Measurements from ENCODE around the gene CARTPT.

DNA sequence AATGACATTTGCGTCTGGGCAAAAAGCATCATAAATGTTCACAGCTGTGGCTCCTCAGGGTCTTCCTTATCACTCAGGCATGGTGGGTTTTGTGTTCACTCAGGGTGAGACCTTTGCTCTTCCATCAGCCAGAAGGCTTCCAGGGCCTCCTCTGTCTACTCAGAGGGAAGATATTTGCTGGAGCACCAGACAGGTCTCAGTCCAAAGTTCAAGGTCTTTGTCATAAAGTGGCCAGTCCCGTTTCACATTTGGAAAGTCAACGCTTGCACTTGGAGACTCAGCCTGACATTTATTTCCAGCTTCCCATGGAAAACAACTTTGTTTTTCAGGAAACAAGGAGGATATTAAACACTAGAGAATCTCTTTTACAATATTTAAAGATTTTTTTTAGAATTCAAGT lies 12.2 kb upstream of the CARTPT start:
- TF ChIP-seq, protein P1, sequence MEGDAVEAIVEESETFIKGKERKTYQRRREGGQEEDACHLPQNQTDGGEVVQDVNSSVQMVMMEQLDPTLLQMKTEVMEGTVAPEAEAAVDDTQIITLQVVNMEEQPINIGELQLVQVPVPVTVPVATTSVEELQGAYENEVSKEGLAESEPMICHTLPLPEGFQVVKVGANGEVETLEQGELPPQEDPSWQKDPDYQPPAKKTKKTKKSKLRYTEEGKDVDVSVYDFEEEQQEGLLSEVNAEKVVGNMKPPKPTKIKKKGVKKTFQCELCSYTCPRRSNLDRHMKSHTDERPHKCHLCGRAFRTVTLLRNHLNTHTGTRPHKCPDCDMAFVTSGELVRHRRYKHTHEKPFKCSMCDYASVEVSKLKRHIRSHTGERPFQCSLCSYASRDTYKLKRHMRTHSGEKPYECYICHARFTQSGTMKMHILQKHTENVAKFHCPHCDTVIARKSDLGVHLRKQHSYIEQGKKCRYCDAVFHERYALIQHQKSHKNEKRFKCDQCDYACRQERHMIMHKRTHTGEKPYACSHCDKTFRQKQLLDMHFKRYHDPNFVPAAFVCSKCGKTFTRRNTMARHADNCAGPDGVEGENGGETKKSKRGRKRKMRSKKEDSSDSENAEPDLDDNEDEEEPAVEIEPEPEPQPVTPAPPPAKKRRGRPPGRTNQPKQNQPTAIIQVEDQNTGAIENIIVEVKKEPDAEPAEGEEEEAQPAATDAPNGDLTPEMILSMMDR (IDR thresholded peaks at IDR 0.05; ENCODE audit: low read depth, low read length, poor library complexity, severe bottlenecking), result no peak
- TF ChIP-seq EZH2phosphoT487 (IDR thresholded peaks at IDR 0.05; ENCODE audit: borderline replicate concordance, low read length), result no peak

Measured in DOHH2 (cell line).